ENCODE measurements around the gene PHC1. TPM values are rescaled to one million over a fixed set of nuclear protein-coding genes. Genes with fewer than 3 reads are reported as not detected.

The PHC1 gene
- total RNA-seq = 8.9 and 9.7 TPM in 2 replicates

DNA sequence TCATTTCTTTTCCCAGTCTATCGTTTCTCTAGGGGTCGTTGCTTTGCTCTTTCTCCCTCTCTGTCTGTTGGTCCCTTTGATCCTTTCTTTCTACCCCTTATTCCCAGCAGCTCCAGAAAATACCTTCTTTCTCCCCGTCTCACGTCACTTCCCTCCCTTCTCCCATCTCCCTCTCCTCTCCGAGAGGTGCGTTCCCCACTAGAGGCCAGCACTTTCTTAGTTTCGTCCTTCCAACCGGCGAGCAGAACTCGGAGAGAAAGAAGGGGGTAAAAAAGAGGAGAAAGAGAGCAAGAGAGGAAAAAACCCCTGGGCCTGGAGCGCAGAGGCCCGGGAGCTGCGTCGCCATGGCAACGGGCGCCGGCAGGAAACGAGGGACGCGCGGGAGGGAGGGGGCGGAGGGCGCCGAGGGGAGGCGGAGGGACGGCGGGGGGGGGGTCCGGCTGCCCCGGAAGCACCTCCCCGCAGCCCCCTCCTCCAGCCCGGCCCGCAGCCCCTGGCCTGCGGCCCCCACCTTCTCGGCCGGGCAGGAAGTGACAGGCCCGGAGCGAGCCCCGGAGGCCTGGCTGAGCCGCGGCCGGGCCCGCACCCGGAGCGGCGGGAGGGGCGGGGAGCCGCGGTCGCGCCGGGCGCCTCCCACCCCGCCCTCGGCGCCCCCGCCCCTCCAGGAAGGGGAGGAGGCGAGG lies at the start of gene PHC1:
TSS of gene PHC1 (plus strand) at position 477 of the 683 bp plus-strand sequence. CDS start 3,169 bp downstream, outside the sequence.

DNA sequence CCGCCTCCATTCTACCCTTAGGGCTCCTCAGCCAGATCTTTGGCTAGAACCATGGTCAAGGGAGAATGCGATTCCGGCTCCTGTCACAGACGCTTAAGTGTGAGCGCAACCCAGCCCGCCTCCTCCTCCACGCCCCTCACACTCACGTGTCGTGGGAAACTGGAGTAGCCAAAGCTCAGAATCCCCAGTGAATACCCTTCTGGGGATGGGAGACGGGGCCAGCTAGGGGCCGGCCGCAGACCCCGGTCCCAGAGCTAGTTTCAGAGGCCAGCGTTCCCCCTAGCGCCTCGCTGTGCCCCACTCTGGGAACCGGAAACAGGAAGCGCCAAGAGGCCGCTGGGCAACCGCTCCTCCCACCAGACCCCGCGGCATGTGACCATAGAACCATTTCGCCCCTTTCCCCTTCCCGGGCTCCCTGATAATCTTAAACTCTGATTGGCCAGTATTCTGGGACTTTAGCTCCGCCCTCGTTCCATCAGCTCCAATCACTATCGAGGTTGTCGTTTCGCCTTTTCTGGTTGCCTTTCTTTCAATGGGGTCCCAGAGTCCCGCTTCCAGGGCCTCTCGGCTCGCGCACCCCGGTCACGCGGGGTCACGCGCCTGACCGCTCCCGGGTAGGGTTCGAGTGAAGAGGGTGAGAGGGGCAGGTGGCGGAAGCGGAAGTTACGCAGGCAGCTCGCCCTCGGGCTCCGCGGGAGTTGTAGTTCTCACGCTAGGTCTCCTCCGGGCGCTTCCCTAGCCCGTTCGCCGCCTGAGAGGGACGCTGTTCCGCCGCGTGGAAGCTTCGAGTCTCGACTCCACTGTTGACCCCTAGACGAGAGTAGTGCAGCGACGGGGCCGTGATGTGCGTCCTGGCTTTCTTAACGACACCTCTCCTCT lies 35.3 kb downstream of the PHC1 start, which contains the start of gene M6PR:
TSS of gene M6PR (minus strand) at position 304 of the 879 bp plus-strand sequence. CDS start 3,241 bp downstream, outside the sequence.

DNA sequence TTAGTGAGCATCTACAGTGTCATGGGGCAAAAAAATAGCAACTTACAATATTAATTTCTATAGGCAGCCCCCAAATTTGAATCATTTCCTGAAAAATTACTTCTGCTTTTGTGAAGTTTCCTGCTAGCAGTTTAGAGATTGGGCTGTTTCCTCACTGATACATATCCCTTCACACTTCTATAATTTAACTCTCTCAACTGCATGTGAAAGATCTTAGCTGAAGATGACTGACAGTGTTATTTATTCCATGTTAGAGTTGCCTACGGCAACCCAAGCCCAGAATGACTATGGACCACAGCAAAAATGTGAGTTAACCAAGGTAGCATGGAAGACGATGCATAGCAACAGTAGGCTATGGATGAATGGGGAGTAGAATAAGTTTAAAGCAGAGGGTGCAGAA lies 75.1 kb downstream of the PHC1 start, which contains the start of gene KLRG1:
TSS of gene KLRG1 (plus strand) at position 134 of the 400 bp plus-strand sequence. CDS start at position 224, 90 bp downstream.

Other genes starting within 250 kb of the PHC1 start
- 34.6 and 48.1 TPM in 2 replicates for gene RIMKLB, start 216.5 kb upstream of the PHC1 start, total RNA-seq
- gene A2ML1, start 91.9 kb upstream of the PHC1 start, total RNA-seq = not detected in 2 replicates
- 220 and 236 TPM in 2 replicates for gene M6PR, start 35.1 kb downstream of the PHC1 start, total RNA-seq
- gene KLRG1, start 75.0 kb downstream of the PHC1 start, total RNA-seq = 0.22 and 0.77 TPM in 2 replicates
- gene A2M, start 201.4 kb downstream of the PHC1 start, total RNA-seq = 59.6 and 71.5 TPM in 2 replicates

All from dermis lymphatic vessel endothelial cell (primary cell).